HG03432 (cell line): Measurements from ENCODE around the gene RXRA.

Experiments used
- ATAC-seq: cut with Tn5 transposase; IDR thresholded peaks from one replicate; pipeline ENCODE4 v1.9.1; 2021; ENCODE audit warnings: mild to moderate bottlenecking, moderate library complexity; ENCODE audit not compliant: unreplicated experiment

Gene RXRA

GRCh38 chr9:134461426-134461982, 135.2 kb downstream of the RXRA start:
- ATAC-seq, result no peak

DNA sequence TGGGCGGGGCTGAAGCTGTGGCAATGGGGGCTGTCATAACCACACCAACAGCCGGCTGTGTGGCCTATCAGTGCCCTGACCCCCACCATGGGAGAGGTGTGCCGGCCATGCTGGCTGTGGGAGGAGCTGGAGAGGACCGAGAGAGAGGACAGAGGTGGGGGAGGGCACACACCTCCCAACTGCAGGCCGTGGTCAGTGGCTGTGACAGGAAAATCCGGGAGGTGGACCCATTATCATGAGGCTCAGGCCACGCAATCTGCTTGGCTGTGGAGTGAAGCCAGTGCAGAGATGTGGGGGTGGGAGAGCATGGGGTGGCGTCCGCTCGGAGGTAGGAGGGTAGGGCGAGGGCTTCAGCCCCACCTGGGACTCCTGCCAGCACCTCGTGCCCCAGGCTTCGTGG, 136.1 kb downstream of the RXRA start:
- no peak for ATAC-seq

- ATAC-seq, result no peak
Measured at GRCh38 chr9:134463280-134463679, 137.0 kb downstream of the RXRA start.

GRCh38 chr9:134466869-134467616, 140.8 kb downstream of the RXRA start:
- no peak for ATAC-seq

- ATAC-seq, result no peak
Measured at GRCh38 chr9:134468358-134468757, 142.1 kb downstream of the RXRA start.

GRCh38 chr9:134469041-134469875, 143.0 kb downstream of the RXRA start:
- ATAC-seq, result no peak

DNA sequence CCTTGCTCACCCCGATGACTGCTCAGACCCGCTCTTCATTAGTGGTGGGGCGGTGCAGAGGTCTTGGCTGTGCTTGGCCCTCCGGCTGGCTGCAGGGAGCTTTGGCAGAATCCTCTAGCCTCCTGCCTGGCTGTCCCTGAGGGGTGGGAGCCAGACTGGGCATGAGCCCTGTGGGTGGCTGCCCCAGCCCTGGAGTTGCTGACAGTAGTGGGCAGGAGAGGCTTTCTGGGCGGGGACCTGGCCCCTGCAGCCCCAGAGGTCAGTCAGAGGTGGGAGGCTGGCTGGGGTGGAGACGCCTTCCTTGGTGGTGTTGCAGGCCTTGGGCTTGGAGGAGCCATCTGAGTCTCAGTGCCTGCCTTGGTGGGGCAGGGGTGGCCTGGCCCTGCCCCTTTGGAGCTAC, 146.0 kb downstream of the RXRA start:
- no peak for ATAC-seq

DNA sequence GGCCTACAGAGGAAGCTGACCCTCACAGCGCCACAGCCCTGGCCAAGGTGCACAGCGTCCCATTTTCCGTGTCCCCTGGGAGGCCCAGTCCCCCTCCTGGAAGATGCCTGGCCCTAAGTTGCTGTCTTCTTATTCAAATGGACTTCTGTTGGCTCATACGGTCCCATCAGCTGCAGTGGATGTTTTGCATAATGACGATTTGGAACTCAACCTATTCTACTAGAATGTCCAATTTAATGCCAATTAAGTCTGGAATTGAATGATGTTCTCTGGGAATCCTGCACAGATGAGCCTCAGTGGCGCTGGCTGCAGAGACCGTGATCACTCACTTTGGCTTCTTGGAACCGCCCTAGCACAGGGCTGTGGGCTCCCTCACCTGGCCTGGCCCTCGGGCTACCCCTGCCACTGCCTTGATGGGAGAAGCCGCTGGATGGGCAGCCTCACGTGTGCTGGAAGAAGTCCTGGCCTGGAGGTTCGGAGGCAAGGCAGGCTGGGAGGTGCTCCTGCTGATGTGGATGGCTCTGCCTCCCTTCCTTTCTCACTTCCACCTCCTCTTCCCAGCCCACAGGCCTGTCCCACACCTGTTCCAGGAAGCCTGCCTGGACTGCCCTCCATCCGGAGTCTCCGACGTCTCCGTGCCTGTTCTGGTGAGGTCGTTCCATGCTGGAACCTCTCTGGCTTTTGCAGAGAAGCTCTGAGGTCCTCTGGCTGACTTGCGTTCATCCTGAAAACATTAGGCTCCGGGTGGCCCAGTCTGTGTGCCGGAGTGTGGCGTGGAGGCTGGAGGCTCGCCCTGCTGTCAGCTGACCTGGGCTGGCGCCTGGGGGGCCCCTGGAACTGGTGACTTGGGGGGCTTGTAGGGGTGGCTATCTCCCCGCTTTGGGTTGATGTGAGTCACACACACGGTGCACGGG, 147.1 kb downstream of the RXRA start:
- ATAC-seq, result no peak

DNA sequence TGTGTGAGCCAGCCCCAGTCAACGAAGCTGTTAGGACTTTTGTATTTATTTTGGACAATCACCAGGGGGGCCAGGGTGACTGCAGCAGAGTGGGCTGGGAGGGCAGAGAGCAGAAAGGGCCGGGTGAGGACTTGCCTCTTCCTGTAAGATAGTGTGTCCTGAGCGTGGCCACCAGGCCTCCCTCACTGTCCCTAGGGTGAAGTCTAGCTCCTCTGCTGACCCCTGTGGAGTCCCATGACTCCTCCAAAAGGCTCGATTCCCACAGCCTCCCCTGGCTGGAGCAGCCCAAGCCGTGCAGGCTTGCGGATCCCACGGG, 147.8 kb downstream of the RXRA start:
- ATAC-seq, result no peak

- no peak for ATAC-seq
Measured at GRCh38 chr9:134475011-134475790, 148.9 kb downstream of the RXRA start.

DNA sequence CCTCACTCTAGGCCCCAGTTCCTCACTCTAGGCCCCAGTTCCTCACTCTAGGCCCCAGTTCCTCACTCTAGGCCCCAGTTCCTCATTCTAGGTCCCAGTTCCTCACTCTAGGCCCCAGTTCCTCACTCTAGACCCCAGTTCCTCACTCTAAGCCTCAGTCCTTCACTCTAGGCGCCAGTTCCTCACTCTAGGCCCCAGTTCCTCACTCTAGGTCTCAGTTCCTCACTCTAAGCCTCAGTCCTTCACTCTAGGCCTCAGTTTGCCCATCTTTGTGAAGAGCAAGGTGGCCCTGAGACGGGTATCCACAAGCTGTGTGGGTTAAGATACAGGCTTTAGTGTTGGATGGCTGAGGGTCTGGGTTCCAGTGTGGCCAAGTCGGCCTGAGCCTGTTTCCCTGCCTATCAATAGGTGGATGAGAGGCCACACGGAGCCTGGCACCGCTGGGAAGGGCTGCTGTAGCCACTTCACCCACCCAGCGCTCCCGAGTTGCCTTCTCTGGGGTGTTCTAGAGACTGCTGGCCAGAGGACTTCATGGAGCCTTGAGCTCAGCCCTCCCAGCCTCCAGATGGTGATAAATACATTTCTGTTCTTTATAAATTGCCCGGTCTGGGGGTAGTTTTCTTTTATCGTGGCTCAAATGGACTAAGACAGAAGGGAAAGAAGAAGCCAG, 150.2 kb downstream of the RXRA start:
- ATAC-seq, result no peak

- ATAC-seq, result no peak
Measured at GRCh38 chr9:134476942-134477335, 150.7 kb downstream of the RXRA start.

DNA sequence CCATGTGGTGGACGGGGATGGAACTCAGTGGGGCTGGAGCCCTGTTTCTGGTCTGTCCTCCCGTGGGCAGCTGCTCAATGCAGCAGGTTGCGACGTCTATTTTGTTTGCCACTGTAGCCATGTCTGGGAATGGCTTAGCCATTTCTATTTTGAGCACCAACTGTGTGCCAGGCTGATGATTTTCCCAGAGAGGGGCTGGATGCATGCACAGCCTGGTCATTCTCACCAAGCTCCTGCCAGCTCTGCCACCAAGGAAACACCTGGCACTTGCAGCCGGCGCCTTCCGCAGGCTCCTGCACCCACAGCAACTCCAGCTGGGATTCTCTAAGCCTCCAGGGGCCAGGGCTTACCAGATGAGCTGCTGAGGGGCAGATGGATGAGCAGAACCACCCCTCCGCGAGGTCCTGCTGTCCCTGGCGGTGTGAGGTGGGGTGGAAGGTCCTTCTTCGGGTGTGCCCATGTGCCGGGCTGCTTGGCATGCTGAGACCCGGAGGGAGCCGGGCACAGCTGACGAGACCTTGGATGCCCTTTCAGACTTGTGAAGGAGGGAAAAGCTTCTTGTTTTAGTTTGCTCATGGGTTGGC, 151.2 kb downstream of the RXRA start:
- ATAC-seq, result no peak

- no peak for ATAC-seq
Measured at GRCh38 chr9:134477927-134478326, 151.7 kb downstream of the RXRA start.

DNA sequence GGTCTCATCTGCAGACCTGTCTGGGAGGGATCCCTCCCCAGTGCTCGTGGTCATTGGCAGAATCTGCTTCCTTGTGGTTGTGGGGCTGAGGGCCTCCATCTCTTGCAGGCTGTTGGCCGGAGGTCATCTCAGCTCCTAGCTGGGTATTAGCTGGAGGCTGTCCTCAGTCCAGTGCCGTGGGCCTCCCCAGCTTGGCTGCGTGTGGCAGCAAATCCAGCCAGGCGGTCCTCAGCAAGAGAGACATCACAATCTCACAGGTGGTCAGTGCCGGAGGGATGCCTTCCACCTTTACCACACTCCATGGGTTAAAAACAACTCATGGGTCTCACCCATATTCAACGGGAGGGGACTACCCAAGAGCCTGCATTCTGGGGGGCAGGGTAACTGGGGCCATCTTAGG, 155.5 kb downstream of the RXRA start:
- ATAC-seq, result no peak

DNA sequence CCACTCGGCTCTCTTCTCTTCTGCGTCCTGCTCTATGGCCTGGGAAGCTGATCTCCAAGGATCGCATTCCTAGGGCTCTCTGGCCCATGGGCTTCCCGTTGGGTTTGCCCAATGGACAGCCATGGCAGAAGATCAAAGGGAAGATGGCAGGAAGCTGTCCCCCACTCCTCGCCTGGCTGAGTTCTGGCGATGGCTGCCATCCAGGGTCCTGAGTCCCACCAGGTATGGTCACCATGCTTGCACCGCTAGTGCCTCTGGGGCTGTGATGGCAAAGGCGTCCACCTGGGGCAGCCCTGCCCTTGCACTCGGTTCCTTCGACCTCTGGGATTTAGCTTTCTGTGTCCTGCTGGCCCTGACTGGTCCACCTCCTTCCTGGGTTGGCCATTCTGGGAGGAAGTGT, 156.0 kb downstream of the RXRA start:
- no peak for ATAC-seq

GRCh38 chr9:134483361-134484184, 157.3 kb downstream of the RXRA start:
- ATAC-seq, result no peak

DNA sequence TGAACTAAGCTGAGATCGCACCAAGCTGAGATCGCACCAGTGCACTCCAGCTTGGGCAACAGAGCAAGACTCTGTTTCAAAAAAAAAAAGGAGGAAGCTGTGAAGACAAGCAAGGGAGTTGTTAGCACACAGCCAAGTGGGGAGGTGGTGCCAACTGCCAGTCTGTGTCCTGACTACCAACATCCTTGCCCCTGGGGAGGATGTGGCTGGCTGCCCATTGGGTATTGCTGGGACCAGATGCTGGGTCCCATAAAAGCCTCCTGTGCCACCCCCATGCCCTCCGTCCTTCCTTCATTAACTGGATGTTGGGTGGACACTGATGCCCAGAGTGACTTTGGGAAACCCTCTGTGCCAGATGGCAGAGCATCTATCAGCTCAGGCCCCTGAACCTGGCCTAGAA, 158.2 kb downstream of the RXRA start:
- no peak for ATAC-seq

DNA sequence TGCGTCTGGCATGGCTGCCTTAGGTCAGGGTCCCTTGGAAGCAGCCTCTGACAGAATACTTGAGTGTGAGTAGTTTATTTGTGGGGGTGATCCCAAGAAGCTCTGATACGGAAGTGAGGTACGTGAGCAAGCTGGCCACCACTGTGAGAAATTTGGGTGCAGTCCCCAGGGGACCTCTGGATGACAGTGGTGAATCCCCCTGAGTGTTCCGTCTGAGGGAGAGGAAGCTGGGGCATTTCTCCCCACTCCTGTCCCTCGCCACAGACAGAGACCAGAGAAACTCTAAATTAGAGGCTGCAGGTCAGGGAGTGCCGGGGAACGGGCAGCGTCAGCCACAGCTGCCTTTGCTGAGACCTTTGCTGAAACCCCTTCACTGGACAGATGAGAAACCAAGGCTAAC, 159.4 kb downstream of the RXRA start:
- no peak for ATAC-seq
